ENCODE data around the gene SLC25A6.
A peak's percentile ranks its signal among the peaks of the same experiment; 100 is the strongest.

The SLC25A6 gene

GRCh38 chrX:1394731-1395501 is 3.0 kb upstream of the SLC25A6 start:
- H3K4me3 ChIP-seq (ENCODE audit: low read depth, low read length), result no peak overlapping the region
- DNase-seq (ENCODE audit: low read depth), result no peak
- no peak for TF ChIP-seq CTCF (IDR thresholded peaks at IDR 0.05; ENCODE audit: low read depth, low read length, missing control alignments)

GRCh38 chrX:1393871-1394615 is 2.1 kb upstream of the SLC25A6 start:
- H3K4me3 ChIP-seq (ENCODE audit: low read depth, low read length), result peak overlapping the region; percentile 90; the same call in 1 of the 2 replicates
- DNase-seq (ENCODE audit: low read depth), result no peak
- TF ChIP-seq CTCF (IDR thresholded peaks at IDR 0.05; ENCODE audit: low read depth, low read length, missing control alignments), result no peak

GRCh38 chrX:1392376-1393068 is 609 bp upstream of the SLC25A6 start:
- H3K4me3 ChIP-seq (ENCODE audit: low read depth, low read length), result peak overlapping the region; percentile 90
- no peak for DNase-seq (ENCODE audit: low read depth)
- TF ChIP-seq CTCF (IDR thresholded peaks at IDR 0.05; ENCODE audit: low read depth, low read length, missing control alignments), result no peak

GRCh38 chrX:1391370-1391706 is 575 bp downstream of the SLC25A6 start:
- no peak for TF ChIP-seq CTCF (IDR thresholded peaks at IDR 0.05; ENCODE audit: low read depth, low read length, missing control alignments)
- H3K4me3 ChIP-seq (ENCODE audit: low read depth, low read length), result peak overlapping the region; percentile 95
- DNase-seq (ENCODE audit: low read depth), result no peak

GRCh38 chrX:1390621-1391369 is 1.1 kb downstream of the SLC25A6 start:
- TF ChIP-seq CTCF (IDR thresholded peaks at IDR 0.05; ENCODE audit: low read depth, low read length, missing control alignments), result no peak
- peak overlapping the region; percentile 95 for H3K4me3 ChIP-seq (ENCODE audit: low read depth, low read length)
- no peak for DNase-seq (ENCODE audit: low read depth)

DNA sequence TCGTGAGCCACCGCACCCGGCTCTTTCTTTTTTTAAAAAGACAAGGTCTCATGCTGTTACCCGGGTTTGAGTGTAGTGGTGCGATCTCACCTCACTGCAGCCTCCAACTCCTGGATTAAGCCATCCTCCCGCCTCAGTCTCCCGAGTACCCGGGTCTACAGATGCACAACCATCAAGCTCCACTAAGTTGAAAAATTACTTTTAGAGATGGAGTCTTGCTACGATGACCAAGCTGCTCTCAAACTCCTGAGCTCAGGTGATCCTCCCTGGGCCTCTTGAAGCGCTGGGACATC is 2.0 kb downstream of the SLC25A6 start:
- TF ChIP-seq CTCF (IDR thresholded peaks at IDR 0.05; ENCODE audit: low read depth, low read length, missing control alignments), result no peak
- H3K4me3 ChIP-seq (ENCODE audit: low read depth, low read length), result no peak overlapping the region

More for the DNA sequence above, 2.0 kb downstream of the SLC25A6 start:
- no peak for DNase-seq (ENCODE audit: low read depth)

Data from GM12864 (cell line).